Measurements from ENCODE around the gene DYNLT2B.
A peak's percentile ranks its signal among the peaks of the same experiment; 100 is the strongest.
"Not testable (repeated sequence)": the region's sequence is repeated elsewhere in the genome, so short reads cannot be mapped to it uniquely, and the experiment has no call there.

The DYNLT2B gene

GRCh38 chr3:196343917-196344316 is 25.9 kb upstream of the DYNLT2B start:
- H3K9me3 ChIP-seq (replicated peaks; ENCODE audit: low read length); H3K27me3 ChIP-seq (ENCODE audit: control insufficient read depth, insufficient read depth, low read length); H3K4me2 ChIP-seq (ENCODE audit: low read length); H3K4me3 ChIP-seq (ENCODE audit: low read length); H3K9ac ChIP-seq (ENCODE audit: low read depth, low read length): not testable (repeated sequence)
- H3K36me3 ChIP-seq (ENCODE audit: insufficient read depth, low read length): peaks cover 12% of the 10 kb centered on the region
- peaks cover 29% of the 10 kb centered on the region for H3K4me1 ChIP-seq (ENCODE audit: control insufficient read depth, insufficient read depth, low read length)

GRCh38 chr3:196341137-196341536 is 23.1 kb upstream of the DYNLT2B start:
- Histone ChIP-seq H3K27me3 (ENCODE audit: control insufficient read depth, insufficient read depth, low read length) (no peaks in the 10 kb centered on the region), H3K4me1 (ENCODE audit: control insufficient read depth, insufficient read depth, low read length) (peaks cover 44% of the 10 kb centered on the region), H3K4me2 (ENCODE audit: low read length) (no peak overlapping the region), H3K36me3 (ENCODE audit: insufficient read depth, low read length) (peaks cover 5% of the 10 kb centered on the region), H3K4me3 (ENCODE audit: low read length) (no peak overlapping the region), H3K9me3 (replicated peaks; ENCODE audit: low read length) (no peaks in the 10 kb centered on the region), H3K9ac (ENCODE audit: low read depth, low read length) (no peak overlapping the region)

- Histone ChIP-seq H3K27me3 (ENCODE audit: control insufficient read depth, insufficient read depth, low read length) (no peaks in the 10 kb centered on the region), H3K4me3 (ENCODE audit: low read length) (no peak overlapping the region), H3K4me1 (ENCODE audit: control insufficient read depth, insufficient read depth, low read length) (peaks cover 44% of the 10 kb centered on the region), H3K36me3 (ENCODE audit: insufficient read depth, low read length) (peaks cover under 1% of the 10 kb centered on the region), H3K4me2 (ENCODE audit: low read length) (no peak overlapping the region), H3K9ac (ENCODE audit: low read depth, low read length) (no peak overlapping the region), H3K9me3 (replicated peaks; ENCODE audit: low read length) (no peaks in the 10 kb centered on the region)
These were observed 22.4 kb upstream of the DYNLT2B start for GRCh38 chr3:196340466-196340865.

DNA sequence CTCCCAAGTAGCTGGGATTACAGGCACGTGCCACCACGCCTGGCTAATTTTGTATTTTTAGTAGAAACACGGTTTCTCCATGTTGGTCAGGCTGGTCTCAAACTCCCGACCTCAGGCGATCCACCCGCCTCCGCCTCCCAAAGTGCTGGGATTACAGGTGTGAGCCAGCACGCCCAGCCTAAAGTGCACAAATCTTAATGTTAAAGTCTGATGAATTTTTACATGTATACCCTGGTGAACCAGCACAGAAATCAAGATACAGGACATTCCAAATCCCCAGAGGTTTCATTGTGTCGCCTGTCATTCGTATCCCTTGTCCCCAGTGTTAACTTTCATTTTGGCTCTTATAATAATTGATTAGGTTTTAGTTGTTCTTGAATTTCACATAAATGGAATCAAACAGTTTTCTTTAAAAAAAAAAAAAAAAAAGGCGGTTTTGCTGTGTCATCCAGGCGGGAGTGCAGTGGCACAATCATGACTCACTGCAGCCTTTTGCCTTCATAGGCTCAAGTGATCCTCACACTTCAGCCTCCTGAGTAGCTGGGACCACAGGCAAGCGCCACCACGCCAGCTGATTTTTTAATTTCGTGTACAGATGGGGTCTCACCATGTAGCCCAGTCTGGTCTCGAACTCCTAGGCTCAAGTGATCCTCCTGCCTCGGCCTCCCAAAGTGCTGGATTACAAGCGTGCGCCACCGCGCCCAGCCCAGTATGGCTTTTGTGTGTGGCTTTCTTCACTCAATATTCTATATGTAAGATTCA is 21.6 kb upstream of the DYNLT2B start:
- peaks cover 44% of the 10 kb centered on the region for H3K4me1 ChIP-seq (ENCODE audit: control insufficient read depth, insufficient read depth, low read length)
- H3K9me3 ChIP-seq (replicated peaks; ENCODE audit: low read length): no peaks in the 10 kb centered on the region
- no peaks in the 10 kb centered on the region for H3K36me3 ChIP-seq (ENCODE audit: insufficient read depth, low read length)
- no peaks in the 10 kb centered on the region for H3K27me3 ChIP-seq (ENCODE audit: control insufficient read depth, insufficient read depth, low read length)
- H3K4me3 ChIP-seq (ENCODE audit: low read length): no peak overlapping the region
- H3K4me2 ChIP-seq (ENCODE audit: low read length): no peak overlapping the region
- H3K9ac ChIP-seq (ENCODE audit: low read depth, low read length): peak overlapping the region; percentile 0

DNA sequence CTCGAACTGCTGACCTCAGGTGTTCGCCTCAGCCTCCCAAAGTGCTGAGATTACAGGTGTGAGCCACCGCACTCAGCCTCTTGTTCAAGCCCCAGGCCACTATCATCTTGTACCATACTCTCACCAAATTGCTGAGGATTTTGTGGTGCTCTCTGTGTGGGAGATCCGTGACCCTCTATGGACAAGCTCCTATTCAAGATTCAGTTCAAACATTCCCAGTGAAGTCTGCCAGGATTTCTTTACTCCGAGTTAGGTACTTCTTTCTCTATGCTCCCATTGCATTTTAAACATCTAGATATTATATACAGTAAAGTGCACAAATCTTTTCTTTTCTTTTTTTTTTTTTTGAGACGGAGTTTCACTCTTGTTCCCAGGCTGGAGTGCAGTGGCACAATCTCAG is 21.0 kb upstream of the DYNLT2B start:
- H3K4me1 ChIP-seq (ENCODE audit: control insufficient read depth, insufficient read depth, low read length): peaks cover 44% of the 10 kb centered on the region
- no peak overlapping the region for H3K9ac ChIP-seq (ENCODE audit: low read depth, low read length)
- no peak overlapping the region for H3K4me2 ChIP-seq (ENCODE audit: low read length)
- H3K4me3 ChIP-seq (ENCODE audit: low read length): no peak overlapping the region
- no peaks in the 10 kb centered on the region for H3K9me3 ChIP-seq (replicated peaks; ENCODE audit: low read length)
- H3K36me3 ChIP-seq (ENCODE audit: insufficient read depth, low read length): no peaks in the 10 kb centered on the region
- H3K27me3 ChIP-seq (ENCODE audit: control insufficient read depth, insufficient read depth, low read length): no peaks in the 10 kb centered on the region

- Histone ChIP-seq H3K4me2 (ENCODE audit: low read length) (no peak overlapping the region), H3K27me3 (ENCODE audit: control insufficient read depth, insufficient read depth, low read length) (no peaks in the 10 kb centered on the region), H3K4me1 (ENCODE audit: control insufficient read depth, insufficient read depth, low read length) (peaks cover 38% of the 10 kb centered on the region), H3K9ac (ENCODE audit: low read depth, low read length) (no peak overlapping the region), H3K4me3 (ENCODE audit: low read length) (no peak overlapping the region), H3K9me3 (replicated peaks; ENCODE audit: low read length) (no peaks in the 10 kb centered on the region), H3K36me3 (ENCODE audit: insufficient read depth, low read length) (no peaks in the 10 kb centered on the region)
These were observed 18.5 kb upstream of the DYNLT2B start for GRCh38 chr3:196336319-196337145.

- no peak overlapping the region for H3K4me3 ChIP-seq (ENCODE audit: low read length)
- no peaks in the 10 kb centered on the region for H3K9me3 ChIP-seq (replicated peaks; ENCODE audit: low read length)
- no peak overlapping the region for H3K9ac ChIP-seq (ENCODE audit: low read depth, low read length)
- no peaks in the 10 kb centered on the region for H3K27me3 ChIP-seq (ENCODE audit: control insufficient read depth, insufficient read depth, low read length)
- no peaks in the 10 kb centered on the region for H3K36me3 ChIP-seq (ENCODE audit: insufficient read depth, low read length)
- H3K4me2 ChIP-seq (ENCODE audit: low read length): no peak overlapping the region
- peaks cover 30% of the 10 kb centered on the region for H3K4me1 ChIP-seq (ENCODE audit: control insufficient read depth, insufficient read depth, low read length)
These were observed 17.5 kb upstream of the DYNLT2B start for GRCh38 chr3:196335503-196335948.

- Histone ChIP-seq H3K4me1 (ENCODE audit: control insufficient read depth, insufficient read depth, low read length) (peaks cover 25% of the 10 kb centered on the region), H3K9me3 (replicated peaks; ENCODE audit: low read length) (no peaks in the 10 kb centered on the region), H3K4me3 (ENCODE audit: low read length) (no peak overlapping the region), H3K36me3 (ENCODE audit: insufficient read depth, low read length) (no peaks in the 10 kb centered on the region), H3K4me2 (ENCODE audit: low read length) (no peak overlapping the region), H3K9ac (ENCODE audit: low read depth, low read length) (no peak overlapping the region), H3K27me3 (ENCODE audit: control insufficient read depth, insufficient read depth, low read length) (no peaks in the 10 kb centered on the region)
These were observed 16.9 kb upstream of the DYNLT2B start for GRCh38 chr3:196334982-196335381.

- Histone ChIP-seq H3K9ac (ENCODE audit: low read depth, low read length) (no peak overlapping the region), H3K4me1 (ENCODE audit: control insufficient read depth, insufficient read depth, low read length) (peaks cover 7% of the 10 kb centered on the region), H3K4me2 (ENCODE audit: low read length) (no peak overlapping the region), H3K36me3 (ENCODE audit: insufficient read depth, low read length) (no peaks in the 10 kb centered on the region), H3K27me3 (ENCODE audit: control insufficient read depth, insufficient read depth, low read length) (no peaks in the 10 kb centered on the region), H3K4me3 (ENCODE audit: low read length) (no peak overlapping the region), H3K9me3 (replicated peaks; ENCODE audit: low read length) (no peaks in the 10 kb centered on the region)
These were observed 14.1 kb upstream of the DYNLT2B start for GRCh38 chr3:196332168-196332567.

DNA sequence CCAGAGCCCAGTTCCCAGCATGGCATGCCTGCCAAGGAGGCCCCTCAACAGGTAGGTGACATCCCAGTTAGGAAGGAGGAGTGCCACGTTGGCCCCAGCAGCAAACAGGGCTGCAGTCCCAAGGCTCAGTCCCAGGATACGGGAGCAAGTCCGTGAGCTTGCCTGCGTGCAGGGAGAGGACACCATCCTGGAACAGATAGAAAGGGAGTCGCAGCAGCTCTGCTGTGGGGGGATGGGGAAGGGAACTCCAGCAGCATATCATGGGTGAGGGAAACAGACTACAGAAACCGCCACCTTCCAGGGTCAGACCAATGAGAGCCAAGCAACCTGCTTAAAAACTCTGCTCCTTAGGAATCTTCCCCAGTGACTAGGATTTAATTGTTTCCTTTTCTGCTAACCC is 9.4 kb upstream of the DYNLT2B start:
- H3K4me2 ChIP-seq (ENCODE audit: low read length): no peak overlapping the region

GRCh38 chr3:196326936-196327335 is 8.9 kb upstream of the DYNLT2B start:
- H3K4me1 ChIP-seq (ENCODE audit: control insufficient read depth, insufficient read depth, low read length): peaks cover 10% of the 10 kb centered on the region

More for the DNA sequence above, 9.4 kb upstream of the DYNLT2B start:
- H3K9ac ChIP-seq (ENCODE audit: low read depth, low read length): no peak overlapping the region
- H3K27me3 ChIP-seq (ENCODE audit: control insufficient read depth, insufficient read depth, low read length): no peaks in the 10 kb centered on the region
- no peaks in the 10 kb centered on the region for H3K9me3 ChIP-seq (replicated peaks; ENCODE audit: low read length)
- H3K36me3 ChIP-seq (ENCODE audit: insufficient read depth, low read length): no peaks in the 10 kb centered on the region
- no peak overlapping the region for H3K4me3 ChIP-seq (ENCODE audit: low read length)
- H3K4me1 ChIP-seq (ENCODE audit: control insufficient read depth, insufficient read depth, low read length): peaks cover 10% of the 10 kb centered on the region

More at GRCh38 chr3:196326936-196327335, 8.9 kb upstream of the DYNLT2B start:
- H3K27me3 ChIP-seq (ENCODE audit: control insufficient read depth, insufficient read depth, low read length): no peaks in the 10 kb centered on the region
- H3K9ac ChIP-seq (ENCODE audit: low read depth, low read length): no peak overlapping the region
- H3K36me3 ChIP-seq (ENCODE audit: insufficient read depth, low read length): no peaks in the 10 kb centered on the region
- H3K9me3 ChIP-seq (replicated peaks; ENCODE audit: low read length): no peaks in the 10 kb centered on the region
- H3K4me2 ChIP-seq (ENCODE audit: low read length): no peak overlapping the region
- no peak overlapping the region for H3K4me3 ChIP-seq (ENCODE audit: low read length)
